Measurements from ENCODE around the gene SYTL3.

Gene SYTL3

GRCh38 chr6:158771399-158772152 is 121.7 kb downstream of the SYTL3 start:
- DNase-seq (ENCODE audit: low spot score), result no peak

- no peak for DNase-seq (ENCODE audit: low spot score)
These were observed 122.3 kb downstream of the SYTL3 start for GRCh38 chr6:158772172-158772571.

DNA sequence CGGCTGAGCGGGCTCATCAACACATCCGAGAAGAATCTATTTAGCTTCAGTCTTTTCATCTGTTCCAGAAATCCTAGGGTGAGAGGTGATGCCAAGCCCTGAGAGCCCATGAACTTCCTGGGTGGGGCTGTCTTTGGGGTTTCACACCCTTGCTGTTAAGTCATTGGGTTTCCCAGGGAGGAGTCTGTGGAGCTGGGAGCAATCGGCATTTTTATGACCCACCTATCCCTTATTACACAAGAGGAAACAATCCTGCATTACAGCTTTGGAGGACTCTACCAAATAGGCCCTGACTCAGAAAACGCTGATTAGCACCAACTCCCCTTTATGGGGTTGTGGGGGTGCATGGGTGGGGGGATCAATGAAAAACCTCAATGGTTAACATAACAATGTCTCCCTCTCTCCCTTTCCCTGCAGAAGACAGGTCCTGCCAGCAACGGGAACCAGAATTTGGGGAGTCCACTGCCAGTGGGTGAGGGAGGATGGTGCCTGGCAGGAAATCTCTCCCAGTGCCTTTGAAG is 123.1 kb downstream of the SYTL3 start:
- DNase-seq (ENCODE audit: low spot score), result no peak

DNA sequence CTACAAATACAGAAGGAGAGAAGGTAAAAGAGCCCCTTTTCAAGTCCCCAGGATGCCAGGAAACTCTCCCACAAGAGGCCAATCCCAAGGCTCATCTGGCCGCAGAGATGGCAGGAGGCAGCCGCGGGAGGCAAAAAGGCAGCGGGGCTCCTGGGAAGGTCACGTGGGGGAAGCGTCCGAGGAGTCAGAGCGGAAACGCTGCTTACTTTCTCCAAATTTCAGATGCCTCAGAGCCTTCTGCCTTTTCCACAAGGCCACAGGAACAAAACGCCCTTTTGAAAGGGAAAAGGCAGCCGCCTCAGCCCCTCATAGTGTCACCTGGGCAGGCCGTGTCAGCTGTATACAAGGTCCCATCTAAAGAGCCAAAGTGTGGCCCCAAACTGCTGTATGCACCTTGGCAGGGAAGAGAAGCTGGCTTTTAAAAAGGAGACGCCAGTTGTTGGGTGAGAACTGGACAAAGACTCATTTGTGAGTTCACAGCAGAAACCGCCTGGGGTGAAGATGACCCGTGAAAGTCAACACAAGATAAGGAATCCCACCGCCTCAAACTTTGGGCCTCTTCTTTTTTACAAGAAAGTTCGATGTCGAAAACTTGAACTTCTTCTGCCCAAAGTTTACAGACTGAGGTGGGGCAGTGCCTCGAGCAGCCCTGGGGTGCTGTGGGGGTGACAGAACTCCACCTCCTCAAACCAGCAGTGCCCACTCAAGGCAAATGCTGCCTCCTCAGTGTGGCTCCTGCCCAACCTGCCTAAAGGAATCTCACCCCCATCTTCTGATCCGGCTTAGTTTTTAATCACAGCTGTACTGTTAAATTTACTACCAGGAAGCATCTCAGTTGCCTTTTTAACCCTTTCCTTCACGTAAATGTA is 124.0 kb downstream of the SYTL3 start:
- DNase-seq (ENCODE audit: low spot score), result no peak

DNA sequence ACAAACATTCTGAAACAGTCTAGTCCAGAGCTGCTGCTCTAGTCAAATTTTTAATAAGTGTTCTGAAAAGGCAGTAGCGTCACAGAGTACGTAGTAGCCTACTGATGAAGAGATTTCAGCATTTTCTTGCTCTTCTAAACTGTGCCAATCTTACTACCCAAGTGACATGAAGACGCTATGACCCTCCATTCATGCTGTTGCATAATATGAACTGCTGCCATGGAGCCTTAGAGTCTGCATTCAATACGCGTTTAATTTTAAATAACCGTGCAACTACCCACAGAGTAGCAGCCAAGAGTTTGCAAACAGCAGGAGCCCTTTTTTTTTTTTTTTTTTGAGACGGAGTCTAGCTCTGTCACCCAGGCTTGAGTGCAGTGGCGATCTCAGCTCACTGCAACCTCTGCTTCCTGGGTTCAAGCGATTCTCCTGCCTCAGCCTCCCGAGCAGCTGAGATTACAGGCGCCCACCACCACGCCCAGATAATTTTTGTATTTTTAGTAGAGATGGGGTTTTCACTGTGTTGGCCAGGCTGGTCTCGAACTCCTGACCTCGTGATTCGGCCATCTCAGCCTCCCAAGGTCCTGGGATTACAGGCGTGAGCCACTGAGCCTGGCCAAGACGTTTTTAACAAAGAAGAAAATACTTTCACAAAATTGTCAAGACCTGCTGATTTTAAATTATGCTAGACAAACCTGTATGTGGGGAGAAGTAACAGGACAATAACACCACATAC is 125.0 kb downstream of the SYTL3 start:
- DNase-seq (ENCODE audit: low spot score), result no peak

- no peak for DNase-seq (ENCODE audit: low spot score)
These were observed 126.0 kb downstream of the SYTL3 start for GRCh38 chr6:158775832-158776231.

DNA sequence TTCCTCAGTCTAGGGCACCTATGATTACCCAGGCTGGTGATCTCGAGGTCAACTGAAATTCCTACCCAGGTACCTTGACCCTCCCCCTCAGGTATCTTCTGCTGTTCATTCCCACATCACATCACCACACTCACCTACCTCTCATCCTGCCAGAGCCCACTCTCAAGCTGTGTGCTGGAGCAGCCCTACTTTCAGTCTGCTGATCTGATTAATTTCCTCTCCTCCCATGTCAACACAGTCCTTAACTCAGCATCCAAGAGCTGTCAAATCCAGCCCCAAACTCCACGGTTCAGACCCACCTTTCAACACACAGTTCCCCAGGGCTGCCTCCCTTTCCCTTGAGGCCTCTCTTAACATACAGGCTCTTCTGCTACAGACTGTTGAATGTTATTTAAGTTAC is 126.9 kb downstream of the SYTL3 start:
- no peak for DNase-seq (ENCODE audit: low spot score)

- no peak for DNase-seq (ENCODE audit: low spot score)
These were observed 127.7 kb downstream of the SYTL3 start for GRCh38 chr6:158777510-158777909.

GRCh38 chr6:158778005-158778527 is 128.2 kb downstream of the SYTL3 start:
- DNase-seq (ENCODE audit: low spot score), result no peak

DNA sequence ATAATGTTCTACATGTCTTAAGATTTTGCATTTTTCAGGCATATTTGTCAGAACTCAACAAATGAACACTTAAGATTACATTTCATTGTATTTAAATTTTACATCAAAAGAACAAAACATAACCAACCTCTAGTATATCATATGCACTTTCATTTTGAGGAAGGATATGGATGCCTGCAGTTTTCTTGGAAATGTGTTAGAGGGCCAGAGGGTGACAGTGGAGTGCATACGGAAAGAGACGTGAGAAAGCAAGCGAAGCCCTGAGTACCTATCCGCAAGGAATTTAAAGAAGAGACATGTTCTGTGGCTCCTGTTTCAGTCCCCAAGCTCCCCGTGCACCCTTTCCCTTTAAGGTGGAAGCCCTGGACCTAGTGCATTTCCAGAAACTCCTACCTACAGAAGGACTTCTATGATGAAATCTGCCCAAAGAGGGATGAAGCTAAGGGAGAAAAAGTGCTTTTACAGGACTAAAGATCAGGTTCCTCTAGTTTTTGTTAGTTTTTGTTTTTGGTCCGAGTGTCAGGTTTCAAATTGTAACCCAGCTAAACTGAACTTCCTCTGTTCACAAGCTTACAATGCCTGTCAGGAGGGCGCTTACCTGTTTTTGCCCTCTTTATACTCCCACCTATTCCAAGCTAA is 130.5 kb downstream of the SYTL3 start:
- DNase-seq (ENCODE audit: low spot score), result no peak

- DNase-seq (ENCODE audit: low spot score), result no peak
These were observed 131.3 kb downstream of the SYTL3 start for GRCh38 chr6:158780988-158781691.

- DNase-seq (ENCODE audit: low spot score), result no peak
These were observed 132.0 kb downstream of the SYTL3 start for GRCh38 chr6:158781692-158782373.

DNA sequence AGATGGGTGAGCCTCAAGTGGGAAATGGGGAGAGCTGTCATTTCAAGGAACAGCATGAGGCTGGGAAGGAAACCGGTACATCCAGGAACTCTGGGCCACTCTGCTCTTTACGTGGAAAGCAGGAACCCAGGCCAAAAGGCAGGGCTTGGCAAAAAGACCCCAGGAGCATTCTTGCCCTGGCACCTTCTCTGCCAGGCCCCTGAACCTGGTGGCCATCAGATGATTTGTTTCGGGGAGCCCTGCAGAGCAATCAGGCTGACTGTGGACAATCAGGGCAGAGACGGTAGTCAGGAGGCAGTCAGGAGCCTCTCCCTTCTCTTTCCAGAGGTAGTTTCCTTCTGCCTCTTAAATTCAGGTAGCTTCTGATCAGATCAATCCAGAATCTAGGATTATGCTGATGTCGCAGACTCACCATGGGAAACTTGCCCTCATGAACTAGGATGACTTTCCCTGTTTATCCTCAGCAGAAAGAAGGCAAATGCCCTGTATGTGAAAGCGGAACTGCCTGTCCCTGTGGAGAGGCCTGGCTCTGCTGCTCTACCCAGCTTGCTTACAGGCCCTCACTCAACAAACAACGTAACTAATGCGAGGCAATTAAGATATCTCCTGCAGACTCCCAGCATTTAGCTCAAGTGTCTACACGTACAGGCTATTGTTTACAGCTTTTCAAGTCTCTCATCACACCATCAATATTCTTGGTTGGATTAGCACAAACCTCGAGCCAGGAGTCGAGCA is 132.7 kb downstream of the SYTL3 start:
- no peak for DNase-seq (ENCODE audit: low spot score)

DNA sequence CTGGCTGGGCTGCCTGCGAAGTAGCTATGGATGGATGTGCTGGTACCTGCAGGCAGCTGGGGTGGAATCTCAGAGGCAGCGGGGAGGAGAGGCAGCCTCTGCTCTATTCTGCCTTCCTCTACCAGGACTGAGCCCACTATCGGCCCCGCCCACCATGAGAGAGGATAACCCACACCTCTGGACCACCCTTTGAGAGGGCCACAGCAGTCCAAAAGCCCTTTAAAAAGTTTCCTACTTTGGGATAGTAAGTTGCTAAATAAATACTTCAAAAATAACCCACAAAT is 133.3 kb downstream of the SYTL3 start:
- DNase-seq (ENCODE audit: low spot score), result no peak

- DNase-seq (ENCODE audit: low spot score), result no peak
These were observed 134.0 kb downstream of the SYTL3 start for GRCh38 chr6:158783851-158784250.

DNA sequence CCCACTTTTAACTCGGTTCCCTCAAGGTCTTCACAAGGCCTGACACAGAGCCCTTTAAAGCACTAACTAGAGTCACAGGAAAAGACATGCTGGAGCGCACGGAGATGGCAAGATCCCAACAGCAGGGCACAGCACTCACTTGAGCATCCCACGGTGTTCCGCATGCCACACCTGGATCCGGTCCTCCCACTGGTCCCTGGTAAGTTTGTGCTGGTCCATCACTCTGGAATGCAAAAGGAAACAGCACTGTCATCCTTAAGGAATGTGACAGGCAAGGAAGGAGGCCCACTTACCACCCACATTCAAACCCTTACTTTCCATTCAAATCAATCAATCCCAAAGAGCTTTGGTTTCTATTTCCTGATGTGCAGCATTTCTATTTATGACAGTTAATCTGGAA is 134.7 kb downstream of the SYTL3 start:
- DNase-seq (ENCODE audit: low spot score), result no peak

- no peak for DNase-seq (ENCODE audit: low spot score)
These were observed 135.2 kb downstream of the SYTL3 start for GRCh38 chr6:158785036-158785435.

DNA sequence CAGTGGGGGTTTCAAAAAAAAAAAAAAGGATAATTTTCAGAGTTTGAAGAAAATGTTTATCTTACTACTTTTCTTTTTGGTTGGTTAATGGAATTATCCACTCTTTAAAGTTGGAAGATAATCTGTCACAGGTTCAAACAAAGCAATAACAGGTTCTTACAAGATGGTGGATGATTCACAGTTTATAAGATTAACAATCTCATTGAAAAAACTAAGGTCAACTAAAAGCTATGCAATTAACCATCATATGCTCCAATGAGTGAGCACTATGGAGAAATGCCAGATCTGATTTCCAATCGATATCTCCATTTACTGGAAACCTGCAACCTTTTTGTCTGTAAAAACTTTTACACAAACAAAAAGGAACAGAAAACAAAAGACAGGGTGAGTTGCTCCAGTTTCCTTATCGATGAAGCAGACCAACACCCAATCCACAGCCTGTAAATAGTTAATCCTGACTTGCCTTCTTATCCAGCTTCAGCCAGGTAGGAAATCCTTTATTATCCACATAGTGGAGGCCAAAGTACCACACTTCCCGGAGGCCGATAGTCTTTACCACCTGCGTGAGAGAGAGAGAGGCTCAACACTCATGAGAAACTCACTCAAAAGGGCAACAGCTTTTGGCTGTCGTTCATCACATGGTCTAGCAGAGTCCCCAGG is 136.9 kb downstream of the SYTL3 start:
- no peak for DNase-seq (ENCODE audit: low spot score)

DNA sequence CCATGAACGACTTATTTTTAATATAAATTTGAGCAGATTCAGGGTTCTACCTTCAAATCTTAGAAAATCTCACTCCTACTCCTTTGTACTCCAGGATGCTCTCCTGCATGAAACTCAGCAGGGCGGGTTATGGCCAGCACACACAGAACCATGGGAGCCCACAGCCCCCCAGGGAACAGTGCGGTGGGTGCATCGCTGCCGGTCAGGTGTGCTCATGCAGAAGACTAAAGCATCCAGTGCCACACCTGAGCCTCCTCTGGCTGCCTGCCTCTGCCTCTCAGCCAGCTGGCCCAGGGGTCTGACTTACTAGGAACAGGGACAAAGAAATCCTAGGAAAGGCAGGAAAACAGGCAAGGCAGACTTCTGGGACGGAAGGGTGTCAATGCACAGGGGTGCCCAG is 137.5 kb downstream of the SYTL3 start:
- DNase-seq (ENCODE audit: low spot score), result no peak
